Ishikawa (cell line): ENCODE results near the gene CDCA8.

Source experiments
- EP300 ChIP-seq: IDR thresholded peaks from 2 replicates; pipeline ENCODE4 v1.6.1; 2012; ENCODE audit warnings: borderline replicate concordance
- NFIC ChIP-seq: IDR thresholded peaks from 2 replicates; pipeline ENCODE4 v1.6.1; 2012
- RAD21 ChIP-seq: IDR thresholded peaks from 2 replicates; pipeline ENCODE4 v1.6.1; 2012; ENCODE audit warnings: low read depth
- TCF12 ChIP-seq: IDR thresholded peaks from 2 replicates; pipeline ENCODE4 v1.6.1; 2012; ENCODE audit warnings: low read depth
- YY1 ChIP-seq: IDR thresholded peaks from 2 replicates; pipeline ENCODE4 v1.6.1; 2012; ENCODE audit warnings: low read depth
- TF ChIP-seq, protein P1 (sequence below): IDR thresholded peaks from 2 replicates; pipeline ENCODE4 v1.6.1; 2012

DNA sequence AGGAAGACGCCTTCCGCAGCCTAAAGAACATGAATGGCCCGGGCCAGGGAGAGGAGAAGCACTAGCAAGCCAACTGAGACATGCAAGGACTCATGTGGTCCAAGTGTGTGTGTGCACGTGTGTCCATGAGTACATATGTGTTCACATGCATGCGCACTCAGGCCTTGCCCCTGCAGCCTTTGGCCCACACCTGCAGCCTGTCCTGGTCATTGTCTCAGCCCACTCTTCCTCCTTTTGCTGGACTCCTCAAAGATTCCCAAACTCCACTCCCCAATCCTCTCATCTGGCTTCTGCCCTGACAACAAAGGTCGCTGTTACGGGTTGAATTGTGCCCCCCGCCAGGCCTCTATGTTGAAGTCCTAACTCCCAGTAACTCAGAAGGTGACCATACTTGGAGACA lies 21.9 kb downstream of the CDCA8 start:
- no peak for TF ChIP-seq NFIC
- no peak for TF ChIP-seq YY1
- TF ChIP-seq, protein P1, sequence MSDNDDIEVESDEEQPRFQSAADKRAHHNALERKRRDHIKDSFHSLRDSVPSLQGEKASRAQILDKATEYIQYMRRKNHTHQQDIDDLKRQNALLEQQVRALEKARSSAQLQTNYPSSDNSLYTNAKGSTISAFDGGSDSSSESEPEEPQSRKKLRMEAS, result no peak
- no peak for TF ChIP-seq RAD21
- no peak for TF ChIP-seq EP300
- TF ChIP-seq TCF12, result no peak
